ENCODE measurements around the gene GRK7. TPM values are rescaled to one million over a fixed set of nuclear protein-coding genes. Genes with fewer than 3 reads are reported as not detected.

GRK7 gene
- total and polyA plus RNA-seq, 9 of the 15 experiments (the other 6 are each of a cell fraction or from before 2014, with no cell fraction given): 0.01 to 0.08 (median 0.04) TPM; not detected in 3

- TF ChIP-seq, protein P1, sequence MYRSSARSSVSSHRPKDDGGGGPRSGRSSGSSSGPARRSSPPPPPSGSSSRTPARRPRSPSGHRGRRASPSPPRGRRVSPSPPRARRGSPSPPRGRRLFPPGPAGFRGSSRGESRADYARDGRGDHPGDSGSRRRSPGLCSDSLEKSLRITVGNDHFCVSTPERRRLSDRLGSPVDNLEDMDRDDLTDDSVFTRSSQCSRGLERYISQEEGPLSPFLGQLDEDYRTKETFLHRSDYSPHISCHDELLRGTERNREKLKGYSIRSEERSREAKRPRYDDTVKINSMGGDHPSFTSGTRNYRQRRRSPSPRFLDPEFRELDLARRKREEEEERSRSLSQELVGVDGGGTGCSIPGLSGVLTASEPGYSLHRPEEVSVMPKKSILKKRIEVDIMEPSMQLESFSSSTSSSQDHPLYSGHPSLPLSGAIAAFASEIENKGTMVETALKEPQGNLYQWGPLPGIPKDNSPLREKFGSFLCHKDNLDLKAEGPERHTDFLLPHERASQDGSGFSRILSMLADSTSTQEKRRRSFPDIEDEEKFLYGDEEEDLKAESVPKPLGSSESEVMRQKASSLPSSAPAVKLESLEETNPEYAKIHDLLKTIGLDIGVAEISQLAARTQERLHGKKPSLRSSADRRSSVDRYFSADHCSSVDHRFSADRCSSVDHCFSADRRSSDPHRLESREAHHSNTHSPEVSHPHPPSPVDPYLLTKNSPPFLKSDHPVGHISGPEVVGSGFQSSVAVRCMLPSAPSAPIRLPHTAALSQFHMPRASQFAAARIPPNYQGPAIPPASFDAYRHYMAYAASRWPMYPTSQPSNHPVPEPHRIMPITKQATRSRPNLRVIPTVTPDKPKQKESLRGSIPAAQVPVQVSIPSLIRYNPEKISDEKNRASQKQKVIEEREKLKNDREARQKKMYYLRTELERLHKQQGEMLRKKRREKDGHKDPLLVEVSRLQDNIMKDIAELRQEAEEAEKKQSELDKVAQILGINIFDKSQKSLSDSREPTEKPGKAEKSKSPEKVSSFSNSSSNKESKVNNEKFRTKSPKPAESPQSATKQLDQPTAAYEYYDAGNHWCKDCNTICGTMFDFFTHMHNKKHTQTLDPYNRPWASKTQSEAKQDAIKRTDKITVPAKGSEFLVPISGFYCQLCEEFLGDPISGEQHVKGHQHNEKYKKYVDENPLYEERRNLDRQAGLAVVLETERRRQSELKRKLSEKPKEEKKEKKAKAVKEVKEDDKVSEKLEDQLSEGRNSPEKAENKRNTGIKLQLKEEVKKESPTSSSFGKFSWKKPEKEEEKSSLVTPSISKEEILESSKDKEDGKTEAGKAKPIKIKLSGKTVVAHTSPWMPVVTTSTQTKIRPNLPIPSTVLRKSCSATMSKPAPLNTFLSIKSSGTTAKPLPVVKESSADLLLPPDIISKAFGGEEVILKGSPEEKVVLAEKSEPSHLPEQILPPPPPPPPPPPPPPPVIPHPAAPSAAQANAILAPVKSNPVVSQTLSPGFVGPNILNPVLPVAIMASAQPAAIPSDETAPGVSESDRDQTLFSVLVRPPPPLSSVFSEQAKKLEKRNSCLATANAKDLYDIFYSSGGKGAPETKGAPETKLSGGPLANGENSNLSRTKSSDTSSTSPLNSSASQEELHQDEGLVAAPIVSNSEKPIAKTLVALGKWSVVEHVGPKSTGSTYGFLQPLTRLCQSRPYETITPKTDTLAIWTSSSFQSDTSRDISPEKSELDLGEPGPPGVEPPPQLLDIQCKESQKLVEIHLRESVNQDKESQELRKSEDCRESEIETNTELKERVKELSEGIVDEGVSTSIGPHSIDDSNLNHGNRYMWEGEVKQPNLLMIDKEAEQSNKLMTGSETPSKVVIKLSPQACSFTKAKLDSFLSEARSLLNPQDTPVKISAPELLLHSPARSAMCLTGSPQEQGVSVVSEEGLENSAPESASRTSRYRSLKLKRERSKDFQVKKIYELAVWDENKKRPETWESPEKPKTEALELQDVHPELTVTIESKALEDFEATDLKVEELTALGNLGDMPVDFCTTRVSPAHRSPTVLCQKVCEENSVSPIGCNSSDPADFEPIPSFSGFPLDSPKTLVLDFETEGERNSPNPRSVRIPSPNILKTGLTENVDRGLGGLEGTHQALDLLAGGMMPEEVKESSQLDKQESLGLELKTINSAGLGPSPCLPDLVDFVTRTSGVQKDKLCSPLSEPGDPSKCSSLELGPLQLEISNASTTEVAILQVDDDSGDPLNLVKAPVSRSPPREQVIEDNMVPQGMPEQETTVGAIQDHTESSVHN (IDR thresholded peaks at IDR 0.05; ENCODE audit: borderline replicate concordance in 1 of 2, low read depth in 1 of 2): no peak
- 0 out of 4 replicates have a peak, but pooled peaks of 1 of the 2 experiments have one; percentile 42 for TF ChIP-seq BCLAF1 (IDR thresholded peaks at IDR 0.05; ENCODE audit: borderline replicate concordance in 1 of 2, control insufficient read depth in 1 of 2, low read depth in 2 of 2, low read length in 1 of 2)
- TF ChIP-seq, protein P2, sequence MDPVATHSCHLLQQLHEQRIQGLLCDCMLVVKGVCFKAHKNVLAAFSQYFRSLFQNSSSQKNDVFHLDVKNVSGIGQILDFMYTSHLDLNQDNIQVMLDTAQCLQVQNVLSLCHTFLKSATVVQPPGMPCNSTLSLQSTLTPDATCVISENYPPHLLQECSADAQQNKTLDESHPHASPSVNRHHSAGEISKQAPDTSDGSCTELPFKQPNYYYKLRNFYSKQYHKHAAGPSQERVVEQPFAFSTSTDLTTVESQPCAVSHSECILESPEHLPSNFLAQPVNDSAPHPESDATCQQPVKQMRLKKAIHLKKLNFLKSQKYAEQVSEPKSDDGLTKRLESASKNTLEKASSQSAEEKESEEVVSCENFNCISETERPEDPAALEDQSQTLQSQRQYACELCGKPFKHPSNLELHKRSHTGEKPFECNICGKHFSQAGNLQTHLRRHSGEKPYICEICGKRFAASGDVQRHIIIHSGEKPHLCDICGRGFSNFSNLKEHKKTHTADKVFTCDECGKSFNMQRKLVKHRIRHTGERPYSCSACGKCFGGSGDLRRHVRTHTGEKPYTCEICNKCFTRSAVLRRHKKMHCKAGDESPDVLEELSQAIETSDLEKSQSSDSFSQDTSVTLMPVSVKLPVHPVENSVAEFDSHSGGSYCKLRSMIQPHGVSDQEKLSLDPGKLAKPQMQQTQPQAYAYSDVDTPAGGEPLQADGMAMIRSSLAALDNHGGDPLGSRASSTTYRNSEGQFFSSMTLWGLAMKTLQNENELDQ (CRISPR knock-in tag; IDR thresholded peaks at IDR 0.05; ENCODE audit: borderline replicate concordance): no peak
- TF ChIP-seq LCOR (CRISPR knock-in tag; IDR thresholded peaks at IDR 0.05): no peak
- 0 out of 2 replicates have a peak, but pooled peaks have one; percentile 13 for TF ChIP-seq GATAD2A (IDR thresholded peaks at IDR 0.05)
- TF ChIP-seq STAT6 (CRISPR knock-in tag; IDR thresholded peaks at IDR 0.05): no peak
- no peak for TF ChIP-seq TEAD1 (CRISPR knock-in tag; IDR thresholded peaks at IDR 0.05)
Measured at GRCh38 chr3:141737678-141738021, 25.6 kb upstream of the GRK7 start (continued).

Data from K562 (cell line).